MM.1S (cell line): Measurements from ENCODE around the gene RASAL2.

Experiments used
- DNase-seq: peaks from one replicate; pipeline ENCODE4 v3.0.0-alpha.2; 2015
- H2AFZ ChIP-seq: fragments of 300-600 bp; sonication (generic); 2 replicates; pipeline ENCODE4 v1.6.0; 2016; ENCODE audit warnings: antibody characterized with exemption, low read length
- H3F3A ChIP-seq: fragments of 300-600 bp; sonication (generic); 2 replicates; pipeline ENCODE4 v1.6.1; 2016; ENCODE audit warnings: mild to moderate bottlenecking, antibody characterized with exemption, low read length, moderate library complexity, mixed read lengths; ENCODE audit not compliant: insufficient read depth
- H3K27ac ChIP-seq: fragments of 300-600 bp; sonication (generic); 2 replicates; pipeline ENCODE4 v1.5.1; 2016; ENCODE audit warnings: mild to moderate bottlenecking, low read length
- H3K27me3 ChIP-seq: fragments of 300-600 bp; sonication (generic); replicated peaks from 2 replicates; pipeline ENCODE4 v1.6.0; 2016; ENCODE audit warnings: low read length; ENCODE audit not compliant: insufficient read depth
- H3K36me3 ChIP-seq: fragments of 300-600 bp; sonication (generic); replicated peaks from 2 replicates; pipeline ENCODE4 v1.6.1; 2016; ENCODE audit warnings: mild to moderate bottlenecking, low read length, mixed read lengths; ENCODE audit not compliant: insufficient read depth
- H3K4me1 ChIP-seq: fragments of 300-600 bp; sonication (generic); 2 replicates; pipeline ENCODE4 v1.6.1; 2016; ENCODE audit warnings: low read length, mixed read lengths
- H3K4me2 ChIP-seq: fragments of 300-600 bp; sonication (generic); 2 replicates; pipeline ENCODE4 v1.6.0; 2016; ENCODE audit warnings: low read depth, low read length
- H3K4me3 ChIP-seq: fragments of 300-600 bp; sonication (generic); 2 replicates; pipeline ENCODE4 v1.5.1; 2016; ENCODE audit warnings: low read length, mixed read lengths
- H3K79me2 ChIP-seq: fragments of 300-600 bp; sonication (generic); 2 replicates; pipeline ENCODE4 v1.6.1; 2016; ENCODE audit warnings: mixed run types, low read length, mixed read lengths
- H3K9ac ChIP-seq: fragments of 300-600 bp; sonication (generic); 2 replicates; pipeline ENCODE4 v1.6.1; 2016; ENCODE audit warnings: low read length, mixed read lengths
- H3K9me2 ChIP-seq: fragments of 300-600 bp; sonication (generic); replicated peaks from 2 replicates; pipeline ENCODE4 v1.6.1; 2016; ENCODE audit warnings: mild to moderate bottlenecking, low read length, mixed read lengths; ENCODE audit not compliant: insufficient read depth
- H3K9me3 ChIP-seq: fragments of 300-600 bp; sonication (generic); replicated peaks from 2 replicates; pipeline ENCODE4 v1.6.1; 2016; ENCODE audit warnings: mild to moderate bottlenecking, low read length, mixed read lengths; ENCODE audit not compliant: insufficient read depth
- H4K20me1 ChIP-seq: fragments of 300-600 bp; sonication (generic); 2 replicates; pipeline ENCODE4 v1.6.1; 2016; ENCODE audit warnings: mild to moderate bottlenecking, low read length, moderate library complexity, mixed read lengths; ENCODE audit not compliant: insufficient read depth
- CTCF ChIP-seq: fragments of 300-600 bp; sonication (generic); IDR thresholded peaks from 2 replicates; pipeline ENCODE4 v1.5.1; 2016; ENCODE audit warnings: antibody characterized with exemption, low read length, mixed read lengths
- EZH2 ChIP-seq: fragments of 300-600 bp; sonication (generic); optimal IDR thresholded peaks from 2 replicates; pipeline ENCODE3; 2017; ENCODE audit warnings: low read depth, mild to moderate bottlenecking, antibody characterized with exemption, low read length, mixed read lengths
- EZH2phosphoT487 ChIP-seq: fragments of 300-600 bp; sonication (generic); IDR thresholded peaks from 2 replicates; pipeline ENCODE4 v1.6.1; 2018; ENCODE audit warnings: antibody characterized with exemption, low read length

RASAL2 gene

DNA sequence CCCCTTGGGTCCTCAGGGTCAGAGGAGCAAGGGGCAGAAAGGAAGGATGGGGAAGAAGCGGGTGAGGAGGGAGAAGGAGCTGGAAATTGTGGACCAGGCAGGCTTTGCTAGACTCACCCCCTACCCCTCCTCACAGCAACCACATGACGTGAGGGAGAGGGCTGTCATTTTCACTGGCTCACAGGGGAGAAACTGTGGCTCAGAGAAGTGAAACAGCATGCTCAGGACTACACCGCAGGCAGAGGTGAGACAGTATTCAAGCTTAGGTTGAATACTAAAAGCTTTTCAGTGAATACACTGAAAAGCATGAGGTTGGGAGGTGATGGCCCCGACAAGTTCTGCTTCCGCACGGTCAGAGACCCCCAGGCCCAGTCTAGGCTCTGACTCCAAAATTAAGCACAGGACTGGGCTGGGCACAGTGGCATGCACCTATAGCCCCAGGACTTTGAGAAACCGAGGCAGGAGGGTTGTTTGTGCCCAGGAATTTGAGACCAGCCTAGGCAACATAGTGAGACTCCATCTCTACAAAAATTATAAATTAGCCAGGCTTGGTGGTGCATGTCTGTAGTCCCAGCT, 404.1 kb downstream of the RASAL2 start:
- Histone ChIP-seq H3K9ac (no peak overlapping the region), H3K27me3 (no peaks in the 10 kb centered on the region), H3K27ac (no peak overlapping the region), H3K9me2 (no peaks in the 10 kb centered on the region), H4K20me1 (no peaks in the 10 kb centered on the region), H3K4me3 (no peak overlapping the region), H2AFZ (no peak overlapping the region), H3K79me2 (no peaks in the 10 kb centered on the region), H3K4me2 (no peak overlapping the region), H3K9me3 (no peaks in the 10 kb centered on the region), H3K36me3 (no peaks in the 10 kb centered on the region), H3F3A (no peaks in the 10 kb centered on the region), H3K4me1 (no peaks in the 10 kb centered on the region)
- TF ChIP-seq EZH2 (no peak), CTCF (no peak), EZH2phosphoT487 (no peak)
- DNase-seq = no peak

DNA sequence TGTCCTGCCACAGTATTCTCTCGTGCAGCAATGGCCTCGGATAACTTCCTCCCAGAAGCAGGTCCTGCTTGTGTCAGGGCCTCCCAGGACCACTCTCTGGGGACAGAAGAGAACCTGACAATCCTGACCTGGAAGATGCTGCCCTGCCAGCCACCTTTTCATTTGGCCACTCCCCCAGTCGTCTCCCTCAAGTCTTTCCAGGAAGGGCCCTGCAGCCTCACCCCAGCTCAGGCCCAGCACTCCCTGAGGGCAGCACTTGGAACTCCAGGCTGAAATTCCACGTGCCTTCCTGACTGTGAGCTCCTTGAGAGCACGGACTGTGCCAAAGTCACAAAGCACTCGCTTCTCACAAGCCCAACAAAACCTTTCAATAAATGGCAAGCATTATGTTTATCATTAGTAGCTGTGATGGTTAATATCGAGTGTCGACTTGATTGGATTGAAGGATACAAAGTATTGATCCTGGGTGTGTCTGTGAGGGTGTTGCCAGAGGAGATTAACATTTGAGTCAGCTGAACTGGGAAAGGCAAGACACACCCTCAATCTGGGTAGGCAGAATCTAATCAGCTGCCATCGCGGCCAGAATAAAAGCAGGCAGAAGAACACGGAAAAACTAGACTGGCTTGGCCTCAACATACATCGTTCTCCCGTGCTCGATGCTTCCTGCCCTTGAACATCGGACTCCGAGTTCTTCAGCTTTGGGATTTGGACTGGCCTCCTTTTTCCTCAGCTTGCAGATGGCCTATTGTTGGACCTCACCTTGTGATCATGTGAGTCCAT, 405.2 kb downstream of the RASAL2 start:
- H3K9me2 ChIP-seq = no peaks in the 10 kb centered on the region
- H3K27ac ChIP-seq = no peak overlapping the region
- H3K36me3 ChIP-seq = no peaks in the 10 kb centered on the region
- no peaks in the 10 kb centered on the region for H3K9me3 ChIP-seq
- H3K79me2 ChIP-seq = no peaks in the 10 kb centered on the region
- H3K4me2 ChIP-seq = no peak overlapping the region
- no peak overlapping the region for H3K9ac ChIP-seq
- no peaks in the 10 kb centered on the region for H3K27me3 ChIP-seq
- TF ChIP-seq CTCF = no peak
- TF ChIP-seq EZH2phosphoT487 = no peak
- TF ChIP-seq EZH2 = no peak
- no peak overlapping the region for H3K4me3 ChIP-seq
- no peaks in the 10 kb centered on the region for H4K20me1 ChIP-seq
- no peak for DNase-seq
- H2AFZ ChIP-seq = no peak overlapping the region
- no peaks in the 10 kb centered on the region for H3F3A ChIP-seq
- H3K4me1 ChIP-seq = no peaks in the 10 kb centered on the region

DNA sequence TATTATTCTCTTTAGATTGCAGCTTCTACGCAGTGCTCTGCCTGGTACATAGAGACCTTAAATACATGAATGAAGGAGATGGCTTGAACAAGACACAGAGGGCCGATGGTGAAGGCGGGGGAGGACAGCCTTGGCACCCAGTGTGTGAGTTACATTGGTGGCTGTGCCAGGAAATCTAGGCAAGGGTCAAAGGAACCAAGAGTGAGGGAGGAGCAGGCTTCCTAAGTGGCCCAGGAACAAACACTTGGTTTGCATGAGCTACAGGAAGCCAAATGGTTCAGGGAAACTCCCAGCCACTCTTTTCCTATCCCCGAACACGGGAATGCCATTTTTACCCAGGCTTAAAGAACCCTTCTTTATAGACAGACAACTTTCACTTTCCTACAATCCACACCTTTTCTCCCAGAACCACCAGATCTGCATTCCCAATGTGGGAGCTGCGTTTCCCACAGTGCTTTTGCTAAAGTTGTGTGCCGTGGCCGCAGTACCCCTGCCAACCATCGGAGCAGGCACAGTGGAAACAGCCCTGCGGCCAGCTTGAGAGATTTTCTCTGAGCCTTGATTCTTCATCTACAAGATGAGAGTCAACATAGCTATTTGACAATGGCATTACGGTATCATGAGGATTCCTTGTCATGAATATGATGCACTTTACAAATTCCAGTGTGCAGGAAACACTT, 406.3 kb downstream of the RASAL2 start:
- H3K9ac ChIP-seq = no peak overlapping the region

More for the DNA sequence above, 406.3 kb downstream of the RASAL2 start:
- no peaks in the 10 kb centered on the region for H3F3A ChIP-seq
- DNase-seq = no peak
- H3K36me3 ChIP-seq = no peaks in the 10 kb centered on the region
- H3K9me2 ChIP-seq = no peaks in the 10 kb centered on the region
- H3K27ac ChIP-seq = no peak overlapping the region
- no peak overlapping the region for H3K4me2 ChIP-seq
- no peak for TF ChIP-seq EZH2
- no peak; the same call in 1 of the 2 replicates for TF ChIP-seq CTCF
- no peaks in the 10 kb centered on the region for H3K9me3 ChIP-seq
- H4K20me1 ChIP-seq = no peaks in the 10 kb centered on the region
- no peak overlapping the region for H2AFZ ChIP-seq
- H3K4me1 ChIP-seq = no peaks in the 10 kb centered on the region
- H3K4me3 ChIP-seq = no peak overlapping the region
- no peaks in the 10 kb centered on the region for H3K27me3 ChIP-seq
- H3K79me2 ChIP-seq = no peaks in the 10 kb centered on the region
